Measurements from ENCODE around the gene WNK2. TPM values are rescaled to one million over a fixed set of nuclear protein-coding genes. Genes with fewer than 3 reads are reported as not detected.

Gene WNK2
- total RNA-seq, 2 experiments from 2014 or later: 0.05 TPM; not detected in 1

DNA sequence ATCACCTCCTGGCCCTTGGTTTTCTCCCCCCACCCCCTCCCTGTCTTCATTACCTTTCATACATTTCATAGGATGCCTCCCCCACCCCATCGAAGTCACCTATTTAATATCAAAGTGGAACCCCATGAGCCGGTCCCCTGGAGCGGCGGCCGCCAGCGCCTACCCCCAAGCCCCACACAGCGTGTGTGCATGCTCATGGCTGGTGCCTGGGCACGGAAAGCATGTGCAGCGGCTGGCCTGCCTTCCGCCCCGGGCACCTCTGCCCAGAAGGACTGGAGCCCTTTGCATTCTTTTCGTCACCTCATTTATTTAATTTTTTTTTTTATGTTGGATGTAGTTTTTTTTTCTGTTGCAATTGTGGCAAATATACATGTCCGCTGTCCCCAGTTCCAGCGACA lies 116.2 kb downstream of the WNK2 start:
- Mint-ChIP-seq H3K9me3 (no peaks in the 10 kb centered on the region), H3K36me3 (ENCODE audit: low read depth) (no peaks in the 10 kb centered on the region), H3K27me3 (peaks cover 2% of the 10 kb centered on the region), H3K4me3 (no peak overlapping the region), H3K27ac (no peak overlapping the region), H3K4me1 (peaks cover 11% of the 10 kb centered on the region)
- no peak for DNase-seq
- ChIA-PET CTCF (no interaction called here), POLR2A (no interaction called here)

DNA sequence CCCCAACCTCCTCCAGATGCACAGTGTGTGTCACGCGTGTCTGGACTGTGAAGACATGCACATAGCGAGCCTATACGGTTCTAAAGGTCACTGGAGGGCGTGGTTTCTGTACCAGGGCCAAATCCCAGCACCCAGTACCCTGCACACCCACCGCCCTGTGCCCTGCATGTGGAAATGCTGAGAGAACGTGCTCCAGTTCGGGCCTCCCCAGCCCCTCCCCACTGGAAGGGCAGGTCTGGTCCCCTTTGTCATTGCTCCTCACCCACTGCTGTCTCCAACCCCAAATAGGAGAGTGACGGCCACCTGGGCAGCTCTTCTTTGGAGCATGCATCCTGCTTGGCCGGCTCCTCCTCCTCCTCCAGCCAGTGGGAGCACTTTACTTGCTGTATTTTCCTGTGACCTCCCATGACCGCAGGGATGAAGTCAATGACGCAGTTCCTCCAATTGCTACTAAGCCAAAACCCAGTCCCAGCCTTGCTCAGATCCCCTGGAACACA lies 116.7 kb downstream of the WNK2 start:
- ChIA-PET POLR2A (no interaction called here), CTCF (interaction anchor here (0.6 to 3.1 kb wide), 2 partner anchors 140 to 211 kb away, joined by 4 to 10 read pairs; no protein-coding TSS in a partner anchor)
- Mint-ChIP-seq H3K27ac (no peak overlapping the region), H3K9me3 (no peaks in the 10 kb centered on the region), H3K36me3 (ENCODE audit: low read depth) (no peaks in the 10 kb centered on the region), H3K27me3 (peaks cover 2% of the 10 kb centered on the region), H3K4me1 (peaks cover 11% of the 10 kb centered on the region), H3K4me3 (no peak overlapping the region)
- DNase-seq: peak; percentile 14

DNA sequence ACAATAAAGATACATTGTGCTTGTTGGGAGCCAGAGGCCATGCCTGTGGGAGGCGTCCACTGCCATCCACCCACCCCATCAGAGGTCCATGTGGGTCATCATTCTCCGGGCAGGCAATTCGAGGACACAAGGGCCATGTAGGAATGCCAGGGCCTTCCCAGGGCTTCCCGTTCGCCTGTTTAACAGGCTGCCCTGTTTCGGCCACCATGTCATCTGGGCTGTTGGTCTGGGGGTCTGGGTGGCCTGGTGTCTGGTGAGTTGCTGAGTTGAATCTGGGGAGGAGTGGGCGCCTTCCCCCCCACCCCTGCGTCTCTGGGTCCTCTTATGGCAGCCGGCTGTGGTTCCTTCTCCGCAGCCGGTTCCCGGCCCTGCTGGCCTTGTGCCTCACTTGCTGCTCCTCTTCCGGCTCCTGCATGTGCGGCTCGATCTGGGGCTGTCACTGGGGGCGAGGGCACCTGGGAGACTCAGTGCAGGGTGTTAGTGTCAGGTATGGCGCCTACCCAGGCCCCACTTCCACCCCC lies 117.4 kb downstream of the WNK2 start:
- CTCF ChIA-PET: interaction anchor here (0.6 to 3.1 kb wide), 3 partner anchors 141 to 347 kb away, joined by 4 to 11 read pairs (median 10); no protein-coding TSS in a partner anchor
- no peak overlapping the region for H3K4me3 Mint-ChIP-seq

DNA sequence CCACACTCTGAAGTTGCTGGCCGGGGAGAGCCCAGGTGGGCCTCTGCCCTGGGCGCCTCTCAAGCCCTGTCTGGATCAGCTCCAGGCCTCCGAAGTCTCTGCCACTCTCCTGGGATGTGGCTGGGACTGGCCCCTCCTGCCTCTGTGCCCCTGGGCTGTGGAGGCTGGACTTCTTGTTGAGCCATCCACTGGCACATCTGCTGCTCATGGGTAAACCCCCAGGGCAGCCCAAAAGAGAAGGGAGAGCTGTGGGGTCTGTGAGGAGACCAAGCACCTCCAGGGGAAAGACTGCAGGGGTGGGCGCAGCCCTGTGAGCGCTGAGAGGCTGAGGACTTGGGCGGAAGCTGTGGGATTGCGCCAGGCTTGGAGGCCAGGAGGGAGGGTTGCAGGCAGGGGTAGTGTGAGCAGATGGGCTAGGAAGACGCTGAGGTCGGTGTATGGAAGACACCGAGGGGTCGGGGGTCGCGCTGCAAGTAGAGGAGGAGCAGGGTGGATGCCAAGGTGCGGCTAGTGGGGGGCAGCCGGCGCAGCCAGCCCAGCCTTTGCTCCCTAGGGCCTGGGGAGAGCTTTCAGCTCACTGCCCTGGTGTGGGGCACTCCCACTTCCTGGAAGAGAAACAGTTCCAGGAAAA lies 118.1 kb downstream of the WNK2 start:
- DNase-seq: no peak
- ChIA-PET CTCF (interaction anchor here (1.0 to 3.1 kb wide), 17 partner anchors 13 to 348 kb away, joined by 3 to 13 read pairs (median 4); no protein-coding TSS in a partner anchor), POLR2A (interaction anchor here (0.7 kb wide), 1 partner anchor 264 kb away, joined by 3 read pairs; no protein-coding TSS in a partner anchor)
- Mint-ChIP-seq H3K9me3 (no peaks in the 10 kb centered on the region), H3K4me1 (peaks cover 11% of the 10 kb centered on the region), H3K4me3 (no peak overlapping the region), H3K27me3 (peaks cover 2% of the 10 kb centered on the region), H3K27ac (peak overlapping the region; percentile 40), H3K36me3 (ENCODE audit: low read depth) (no peaks in the 10 kb centered on the region)

More for the DNA sequence above, 117.4 kb downstream of the WNK2 start:
- no peak for DNase-seq
- Mint-ChIP-seq H3K9me3 (no peaks in the 10 kb centered on the region), H3K27ac (no peak overlapping the region), H3K27me3 (peaks cover 2% of the 10 kb centered on the region), H3K36me3 (ENCODE audit: low read depth) (no peaks in the 10 kb centered on the region), H3K4me1 (peaks cover 11% of the 10 kb centered on the region)
- POLR2A ChIA-PET: no interaction called here

DNA sequence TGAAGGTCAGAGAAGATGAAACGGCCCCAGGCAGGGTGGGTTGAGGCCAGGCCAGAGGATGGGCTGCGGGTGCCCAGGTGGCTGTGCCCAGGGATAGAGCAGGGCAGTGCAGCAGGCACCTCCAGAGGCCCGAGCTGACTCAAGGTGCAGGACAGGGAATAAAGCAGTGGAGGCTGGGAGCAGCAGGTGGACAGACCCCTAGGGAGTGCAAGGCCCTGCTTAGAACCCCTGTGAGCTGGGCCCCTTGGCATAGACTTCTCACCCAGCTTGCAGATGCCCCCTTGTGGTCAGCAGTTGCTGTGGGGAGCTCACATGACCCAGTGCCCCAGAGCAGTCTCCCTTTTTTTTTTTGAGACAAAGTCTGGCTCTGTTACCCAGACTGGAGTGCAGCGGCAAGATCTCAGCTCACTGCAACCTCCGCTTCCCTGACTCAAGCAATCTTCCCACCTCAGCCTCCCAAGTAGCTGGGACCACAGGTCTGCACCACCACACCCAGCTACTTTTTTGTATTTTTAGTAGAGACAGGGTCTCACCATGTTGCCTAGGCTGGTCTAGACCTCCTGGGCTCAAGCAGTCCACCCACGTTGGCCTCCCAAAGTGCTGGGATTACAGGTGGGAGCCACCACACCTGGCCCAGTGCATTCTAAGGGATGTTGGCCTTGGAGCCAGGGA lies 118.8 kb downstream of the WNK2 start:
- Mint-ChIP-seq H3K27ac (no peak overlapping the region), H3K4me1 (peaks cover 9% of the 10 kb centered on the region), H3K27me3 (peaks cover 2% of the 10 kb centered on the region), H3K4me3 (no peak overlapping the region), H3K9me3 (no peaks in the 10 kb centered on the region), H3K36me3 (ENCODE audit: low read depth) (no peaks in the 10 kb centered on the region)
- ChIA-PET POLR2A (interaction anchor here (0.7 to 0.9 kb wide), 2 partner anchors 195 to 264 kb away, joined by 3 to 4 read pairs; no protein-coding TSS in a partner anchor), CTCF (interaction anchor here (0.6 to 3.1 kb wide), 22 partner anchors 11 to 970 kb away, joined by 3 to 13 read pairs (median 4); no protein-coding TSS in a partner anchor)
- peak; percentile 61 for DNase-seq

DNA sequence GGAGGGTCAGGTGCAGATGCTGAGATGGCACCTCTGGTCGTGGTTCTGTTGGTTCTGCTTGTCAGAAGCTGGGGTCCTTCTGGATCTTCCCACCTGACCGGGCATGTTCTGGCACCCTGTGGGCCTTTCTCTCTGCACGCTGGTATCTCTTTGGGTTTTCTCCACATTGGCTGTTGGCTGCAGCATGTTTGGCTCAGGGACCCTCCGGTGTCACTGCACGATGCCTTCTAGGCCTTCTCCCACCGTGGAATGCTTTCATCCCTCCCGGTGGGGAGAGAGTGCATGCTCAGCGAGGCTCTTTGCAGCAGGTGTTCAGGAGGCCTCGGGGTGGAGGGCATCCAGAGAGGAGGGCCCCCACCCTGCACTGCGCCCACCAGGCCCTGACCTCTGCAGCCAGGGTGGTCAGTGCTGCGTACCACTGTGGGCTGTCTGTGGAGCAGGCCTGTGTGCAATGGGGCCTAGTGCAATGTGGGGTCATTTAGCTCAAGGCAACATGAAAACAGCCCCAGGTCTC lies 119.4 kb downstream of the WNK2 start:
- Mint-ChIP-seq H3K27me3 (peaks cover 2% of the 10 kb centered on the region), H3K27ac (no peak overlapping the region), H3K9me3 (no peaks in the 10 kb centered on the region), H3K36me3 (ENCODE audit: low read depth) (no peaks in the 10 kb centered on the region), H3K4me1 (peaks cover 9% of the 10 kb centered on the region), H3K4me3 (no peak overlapping the region)
- ChIA-PET CTCF (interaction anchor here (0.6 to 3.1 kb wide), 18 partner anchors 12 to 970 kb away, joined by 3 to 13 read pairs (median 4); no protein-coding TSS in a partner anchor), POLR2A (interaction anchor here (0.9 kb wide), 1 partner anchor 196 kb away, joined by 4 read pairs; no protein-coding TSS in a partner anchor)
- no peak for DNase-seq

DNA sequence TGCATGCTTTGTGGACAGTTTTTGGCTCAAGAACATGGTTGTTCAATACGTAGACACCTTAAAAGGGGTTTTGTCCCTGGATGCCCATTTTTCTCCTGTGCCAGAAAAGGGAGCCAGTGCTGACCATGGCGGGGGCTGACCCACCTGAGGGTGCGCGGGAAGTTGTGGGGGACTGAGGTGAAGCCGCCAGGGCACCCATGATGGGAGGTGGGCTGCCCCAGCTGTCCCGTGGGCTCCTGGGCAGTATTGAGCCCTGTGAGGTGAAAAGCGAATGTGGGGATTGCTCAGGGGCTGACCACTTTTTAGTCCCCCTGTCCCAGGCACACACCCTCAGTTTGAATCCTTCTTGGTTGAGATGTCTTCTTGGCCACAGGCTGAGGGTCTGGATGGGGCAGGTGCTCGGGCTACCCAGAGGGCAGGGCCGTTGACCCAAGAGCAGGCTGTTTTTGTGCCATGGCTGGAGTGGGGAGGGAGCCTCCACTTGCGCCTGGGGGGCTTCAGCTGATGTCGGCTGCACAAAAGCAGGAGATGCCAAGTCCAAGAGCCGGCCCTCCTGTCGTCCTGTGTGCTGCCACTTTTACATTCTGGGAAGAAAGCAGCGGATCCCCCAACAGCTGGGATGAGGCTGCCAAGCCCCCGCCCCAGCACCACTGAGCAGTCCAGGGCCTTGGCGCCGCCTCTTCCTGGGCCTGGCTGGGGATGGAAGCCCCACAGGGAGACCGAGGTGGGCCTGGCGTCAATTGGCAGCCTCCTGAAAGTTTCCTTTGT lies 120.1 kb downstream of the WNK2 start:
- DNase-seq: no peak
- POLR2A ChIA-PET: no interaction called here
- CTCF ChIA-PET: interaction anchor here (1.0 to 3.1 kb wide), 4 partner anchors 143 to 350 kb away, joined by 4 to 13 read pairs (median 10); no protein-coding TSS in a partner anchor
- H3K36me3 Mint-ChIP-seq (ENCODE audit: low read depth): no peaks in the 10 kb centered on the region
- no peaks in the 10 kb centered on the region for H3K9me3 Mint-ChIP-seq
- peaks cover 4% of the 10 kb centered on the region for H3K27me3 Mint-ChIP-seq
- no peak overlapping the region for H3K4me3 Mint-ChIP-seq
- H3K4me1 Mint-ChIP-seq: peaks cover 9% of the 10 kb centered on the region
- H3K27ac Mint-ChIP-seq: no peak overlapping the region

DNA sequence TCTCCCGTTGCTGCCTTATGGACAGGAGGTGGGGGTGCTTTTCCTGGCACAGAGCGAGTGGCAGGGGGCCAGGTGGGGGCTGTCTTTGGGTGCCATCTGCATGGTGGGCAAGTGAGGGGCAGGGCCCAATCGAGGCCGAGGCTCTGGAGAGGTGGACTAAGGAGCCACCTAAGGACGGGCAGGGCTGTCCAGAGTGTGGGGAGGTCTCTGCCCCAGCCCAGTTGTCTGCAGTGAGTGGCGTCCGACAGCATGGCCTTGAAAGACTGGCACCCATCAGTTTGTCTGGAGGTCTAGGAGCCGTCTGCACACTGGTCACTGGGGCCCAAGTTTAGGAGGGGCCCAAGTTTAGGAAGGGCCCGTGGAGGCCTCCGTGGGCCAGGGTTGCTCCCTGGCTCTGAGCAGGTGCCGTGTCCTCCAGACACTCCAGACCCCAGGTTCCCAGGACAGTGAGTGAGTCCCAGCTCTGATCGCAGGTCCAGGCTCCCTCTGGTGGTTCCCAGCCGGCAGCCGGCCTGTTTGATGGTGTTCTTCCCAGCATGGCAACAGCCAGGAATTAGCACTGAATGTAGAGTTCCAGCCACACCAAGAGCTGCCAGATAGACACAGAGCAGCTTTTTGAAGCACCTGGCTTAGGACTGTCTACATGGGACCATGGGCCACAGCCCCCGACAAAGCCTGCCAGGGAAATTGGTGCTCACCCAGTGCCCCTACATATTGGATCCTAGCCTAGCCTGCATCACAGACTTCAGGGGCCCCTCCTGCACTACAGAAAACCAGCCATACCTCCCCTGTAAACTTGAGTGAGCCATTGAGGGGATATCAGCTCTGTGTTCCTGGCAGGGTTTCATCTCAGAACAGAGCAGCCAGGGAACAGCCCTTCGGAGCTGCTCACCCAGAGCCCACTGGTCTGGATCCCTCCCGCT lies 120.9 kb downstream of the WNK2 start:
- H3K27me3 Mint-ChIP-seq: peaks cover 4% of the 10 kb centered on the region
- POLR2A ChIA-PET: no interaction called here
- no peak overlapping the region for H3K4me3 Mint-ChIP-seq
- H3K36me3 Mint-ChIP-seq (ENCODE audit: low read depth): no peaks in the 10 kb centered on the region
- H3K4me1 Mint-ChIP-seq: peaks cover 9% of the 10 kb centered on the region
- CTCF ChIA-PET: no interaction called here
- no peak overlapping the region for H3K27ac Mint-ChIP-seq
- peak; percentile 19 for DNase-seq
- H3K9me3 Mint-ChIP-seq: no peaks in the 10 kb centered on the region

DNA sequence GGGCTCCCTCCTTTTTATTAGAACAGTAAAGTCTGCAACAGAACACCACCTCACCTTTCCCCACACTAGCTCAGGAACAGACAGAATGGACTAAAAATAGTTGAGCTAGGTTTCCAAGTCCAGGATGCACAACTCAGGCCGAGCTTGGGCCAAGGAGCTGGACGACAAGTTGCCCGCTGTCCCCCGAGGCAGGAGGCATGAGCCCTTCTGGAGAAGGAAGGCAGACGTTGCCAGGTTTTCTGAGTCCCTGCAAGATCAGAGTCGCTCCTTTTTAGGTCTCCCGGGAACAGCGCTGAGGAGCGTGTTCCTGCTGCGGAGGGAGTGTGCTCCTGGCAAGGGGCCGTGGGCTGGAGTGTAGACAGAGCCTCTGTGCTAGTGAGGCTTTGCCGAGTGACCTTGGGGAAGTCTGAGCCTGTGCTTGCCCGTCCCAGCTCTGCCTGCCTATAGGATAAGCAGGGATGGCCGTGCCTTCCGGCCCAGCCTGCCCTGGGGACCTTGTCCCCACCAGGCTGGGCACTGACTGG lies 121.6 kb downstream of the WNK2 start:
- POLR2A ChIA-PET: no interaction called here
- Mint-ChIP-seq H3K4me3 (no peak overlapping the region), H3K36me3 (ENCODE audit: low read depth) (no peaks in the 10 kb centered on the region), H3K9me3 (no peaks in the 10 kb centered on the region), H3K27ac (no peak overlapping the region), H3K27me3 (peaks cover 6% of the 10 kb centered on the region), H3K4me1 (peaks cover 9% of the 10 kb centered on the region)
- no peak for DNase-seq
- CTCF ChIA-PET: no interaction called here

DNA sequence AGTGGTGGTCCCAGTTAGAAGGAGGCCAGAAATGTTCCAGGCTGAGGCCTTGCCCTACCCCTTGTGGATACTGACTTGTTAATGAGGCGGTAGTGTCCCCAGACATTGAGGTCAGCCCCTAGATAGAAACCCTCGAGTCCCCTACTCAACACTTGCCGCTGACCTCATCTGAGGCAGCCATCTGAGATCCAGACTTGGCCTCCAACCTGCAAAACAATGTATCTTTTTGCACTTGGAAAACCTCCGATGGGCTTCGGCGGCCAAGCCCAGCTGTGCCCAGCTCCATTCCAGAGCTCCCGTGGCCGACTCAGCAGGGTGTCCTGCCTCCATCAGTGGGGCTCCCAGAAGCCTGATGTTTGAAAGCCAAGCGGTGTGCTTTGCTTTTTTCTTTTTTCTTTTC lies 122.1 kb downstream of the WNK2 start:
- Mint-ChIP-seq H3K27ac (no peak overlapping the region), H3K36me3 (ENCODE audit: low read depth) (no peaks in the 10 kb centered on the region), H3K27me3 (peaks cover 6% of the 10 kb centered on the region), H3K9me3 (no peaks in the 10 kb centered on the region), H3K4me1 (peaks cover 9% of the 10 kb centered on the region), H3K4me3 (no peak overlapping the region)
- POLR2A ChIA-PET: no interaction called here
- CTCF ChIA-PET: no interaction called here
- no peak for DNase-seq

DNA sequence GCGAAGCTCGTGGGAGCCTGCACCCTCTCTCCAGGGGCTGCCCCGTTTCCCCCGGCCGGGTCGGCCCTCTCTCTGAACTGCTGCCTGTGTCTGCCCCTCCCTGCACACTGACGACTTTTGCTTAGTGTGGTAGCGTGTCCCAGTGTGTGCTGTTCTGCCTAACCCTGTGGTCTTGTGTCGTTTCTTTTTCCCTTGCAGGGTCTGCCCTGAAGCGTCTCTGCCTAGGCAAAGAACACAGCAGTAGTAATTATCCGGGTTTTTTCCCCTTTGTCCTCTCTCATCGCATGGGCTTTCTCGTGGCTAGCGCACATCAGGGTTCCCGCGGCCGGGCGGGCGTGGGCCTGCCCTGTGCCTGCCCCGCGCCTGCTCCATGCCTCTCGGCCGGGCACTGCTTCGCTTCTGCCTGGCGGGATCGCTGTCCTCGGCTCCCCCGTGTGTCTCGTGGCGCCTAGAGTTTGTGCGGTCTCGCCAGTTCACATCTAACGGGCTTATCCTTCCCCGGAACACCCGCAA lies 122.7 kb downstream of the WNK2 start:
- H3K27ac Mint-ChIP-seq: no peak overlapping the region
- H3K4me3 Mint-ChIP-seq: no peak overlapping the region
- DNase-seq: peak; percentile 12
- H3K36me3 Mint-ChIP-seq (ENCODE audit: low read depth): no peaks in the 10 kb centered on the region
- ChIA-PET CTCF (interaction anchor here (1.0 to 1.2 kb wide), 2 partner anchors 146 to 198 kb away, joined by 3 read pairs; no protein-coding TSS in a partner anchor), POLR2A (no interaction called here)
- H3K4me1 Mint-ChIP-seq: peaks cover 9% of the 10 kb centered on the region
- no peaks in the 10 kb centered on the region for H3K9me3 Mint-ChIP-seq
- H3K27me3 Mint-ChIP-seq: peaks cover 6% of the 10 kb centered on the region

All from activated CD4-positive, alpha-beta memory T cell treated with anti-CD3 and anti-CD28 coated beads, Interleukin-2, amount 10 ng/mL, durations not matched to agents 7 days and 5 days (primary cell).